ENCODE results near the gene ACSF3. TPM values are rescaled to one million over a fixed set of nuclear protein-coding genes. Genes with fewer than 3 reads are reported as not detected.

The ACSF3 gene
- total and polyA plus RNA-seq, 2 of the 4 experiments (the other 2 are of a cell fraction), result 9.5 to 14.2 TPM

DNA sequence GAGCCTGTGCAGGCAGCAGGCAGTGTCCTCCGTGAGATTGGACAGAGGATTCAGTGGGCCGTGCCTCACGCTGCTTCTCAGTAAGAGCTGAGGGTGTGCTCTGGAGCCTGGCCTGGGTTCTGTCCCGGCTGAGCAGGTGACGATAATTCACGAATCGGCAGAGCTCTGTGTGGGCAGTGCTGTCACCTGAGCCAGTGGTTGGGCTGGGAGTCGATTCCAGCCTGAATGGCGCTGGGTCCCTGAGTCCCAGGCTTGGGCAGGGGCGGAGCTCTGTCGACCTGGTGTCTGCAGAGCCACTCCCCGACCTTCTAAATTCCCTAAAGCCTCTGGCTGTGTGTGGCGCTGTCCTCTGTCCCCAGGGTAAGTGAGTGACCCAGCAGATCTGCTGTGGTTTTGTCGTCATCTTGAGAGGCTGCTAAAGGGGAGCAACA lies 8.4 kb downstream of the ACSF3 start:
- ChIA-PET CTCF (no interaction called here), POLR2A (ENCODE audit: unreplicated experiment) (no interaction called here)
- Histone ChIP-seq H3K18ac (ENCODE audit: low read depth, low read length) (no peak overlapping the region), H4K5ac (ENCODE audit: low read depth, low read length) (no peak overlapping the region), H3K56ac (ENCODE audit: extremely low read depth, insufficient read depth, low read length) (no peak overlapping the region), H3K14ac (replicated peaks; ENCODE audit: low read depth, low read length) (no peak overlapping the region), H2AK9ac (replicated peaks; ENCODE audit: low read depth, low read length, poor library complexity) (no peak overlapping the region), H4K91ac (ENCODE audit: insufficient read depth, low read depth, low read length) (no peak overlapping the region), H3K4me2 (ENCODE audit: low read depth, low read length) (no peak overlapping the region), H3K9ac (ENCODE audit: low read depth, low read length) (no peak overlapping the region), H3K4ac (ENCODE audit: low read depth, low read length) (no peak overlapping the region), H3K36me3 (ENCODE audit: control insufficient read depth, insufficient read depth, low read length) (peaks cover 53% of the 10 kb centered on the region), H3K23ac (ENCODE audit: low read depth, low read length) (no peak overlapping the region), H4K8ac (ENCODE audit: low read depth in 2 of 2, low read length in 2 of 2) (no peak overlapping the region), H3K9me1 (ENCODE audit: insufficient read depth, low read length) (peaks cover 6% of the 10 kb centered on the region), H3K9me3 (ENCODE audit: control insufficient read depth, insufficient read depth, low read length) (no peaks in the 10 kb centered on the region), H3K27ac (ENCODE audit: insufficient read depth, low read length) (no peak overlapping the region), H3K4me3 (ENCODE audit: insufficient read depth, low read depth, low read length) (no peak overlapping the region), H2BK15ac (ENCODE audit: low read depth, low read length) (no peak overlapping the region), H4K20me1 (ENCODE audit: insufficient read depth, low read length) (peaks cover 17% of the 10 kb centered on the region), H2BK5ac (ENCODE audit: low read depth, low read length, poor library complexity, severe bottlenecking) (no peak overlapping the region), H3K4me1 (ENCODE audit: control insufficient read depth, insufficient read depth, low read length) (no peaks in the 10 kb centered on the region), H3K27me3 (ENCODE audit: control insufficient read depth, insufficient read depth, low read length) (no peaks in the 10 kb centered on the region), H2BK20ac (ENCODE audit: low read depth, low read length) (no peak overlapping the region), H2BK120ac (ENCODE audit: low read depth, low read length) (no peak overlapping the region), H3K79me1 (ENCODE audit: low read depth in 1 of 2, low read length in 2 of 2) (peaks cover 9 to 20% of the 10 kb centered on the region in 2 experiments), H2AFZ (replicated peaks; ENCODE audit: low read length, poor library complexity) (no peak overlapping the region), H2AK5ac (ENCODE audit: low read depth, low read length) (no peak overlapping the region)
- WGBS, 2 experiments (ENCODE audit: extremely low coverage in 2 of 2, insufficient read length in 1 of 2), result 94% methylated on average over 5 of the region's 14 CpGs; no CpG with 5 or more reads in 1 of the 2 experiments
- BruUV-seq (replicated peaks), result no TSS peak
- intact Hi-C loops (cut with micrococcal nuclease) (no loop called here), in situ Hi-C loops (cut with MboI; ENCODE audit: low sequenced_read_pairs) (no loop called here), dilution Hi-C loops (cut with HindIII; ENCODE audit: low sequenced_read_pairs, unreplicated experiment) (no loop called here)
- ATAC-seq (ENCODE audit: low read depth), result no peak
- TF ChIP-seq CHD1 (IDR thresholded peaks at IDR 0.05; ENCODE audit: low read depth, low read length) (no peak), RAD21 (IDR thresholded peaks at IDR 0.05; ENCODE audit: low read length) (no peak), BHLHE40 (IDR thresholded peaks at IDR 0.05; ENCODE audit: low read depth, low read length) (no peak), USF2 (IDR thresholded peaks at IDR 0.05; ENCODE audit: low read depth, low read length) (no peak), ELK1 (IDR thresholded peaks at IDR 0.05; ENCODE audit: borderline replicate concordance, low read depth, low read length) (no peak), RCOR1 (IDR thresholded peaks at IDR 0.05; ENCODE audit: insufficient replicate concordance, low read length) (no peak), NFE2L2 (IDR thresholded peaks at IDR 0.05; ENCODE audit: low read depth, low read length) (no peak), MAFK (IDR thresholded peaks at IDR 0.05; ENCODE audit: low read depth, low read length) (no peak), POLR2A (IDR thresholded peaks at IDR 0.05; ENCODE audit: low read depth, low read length) (no peak), RFX5 (IDR thresholded peaks at IDR 0.05; ENCODE audit: low read depth, low read length) (no peak), SMC3 (IDR thresholded peaks at IDR 0.05; ENCODE audit: low read depth, low read length) (no peak), CTCF (conservative IDR thresholded peaks at IDR 0.05; ENCODE audit: low read depth, low read length) (no peak), CEBPB (IDR thresholded peaks at IDR 0.05; ENCODE audit: low read depth, low read length) (no peak), FOS (IDR thresholded peaks at IDR 0.05; ENCODE audit: low read depth, low read length) (no peak), MAZ (IDR thresholded peaks at IDR 0.05; ENCODE audit: borderline replicate concordance, low read depth, low read length) (no peak), MXI1 (IDR thresholded peaks at IDR 0.05; ENCODE audit: borderline replicate concordance, low read depth, low read length) (no peak)
- DNase-seq, result no peak
